HepG2 (cell line): Measurements from ENCODE around the gene SNAP47. TPM values are rescaled to one million over a fixed set of nuclear protein-coding genes. Genes with fewer than 3 reads are reported as not detected.
A peak's percentile ranks its signal among the peaks of the same experiment; 100 is the strongest.

Experiments
- AGO1 ChIP-seq: fragments of 200-400 bp; formaldehyde crosslinking; IDR thresholded peaks from 2 replicates; pipeline ENCODE4 v1.6.1; 2017; ENCODE audit warnings: mild to moderate bottlenecking, low read depth, low read length, moderate library complexity; ENCODE audit not compliant: poor library complexity, severe bottlenecking
- AHR ChIP-seq: IDR thresholded peaks from 2 replicates; pipeline ENCODE4 v1.6.1; 2018; ENCODE audit warnings: missing genetic modification reagents, missing compliant biosample characterization
- ARNTL ChIP-seq: sonication (generic); formaldehyde crosslinking; IDR thresholded peaks from 2 replicates; pipeline ENCODE4 v1.4.0; 2020; ENCODE audit warnings: mild to moderate bottlenecking, missing genetic modification reagents
- ATAD3A ChIP-seq: sonication (generic); formaldehyde crosslinking; IDR thresholded peaks from 2 replicates; pipeline ENCODE4 v1.4.0; 2020; ENCODE audit warnings: missing genetic modification reagents
- CHCHD3 ChIP-seq: sonication (generic); formaldehyde crosslinking; IDR thresholded peaks from 2 replicates; pipeline ENCODE4 v1.8.0; 2022; ENCODE audit warnings: mild to moderate bottlenecking, missing genetic modification reagents, moderate library complexity
- CREB1 ChIP-seq, 2 experiments: fragments of 450-650 bp in 1 of 2; IDR thresholded peaks; 2 replicates each; pipeline ENCODE4 v1.6.1; 2016 to 2017; ENCODE audit warnings: control low read depth in 1 of 2, mild to moderate bottlenecking in 1 of 2, missing compliant biosample characterization in 1 of 2, missing genetic modification characterization in 1 of 2
- NR3C1 ChIP-seq: sonication (generic); formaldehyde crosslinking; IDR thresholded peaks from 2 replicates; pipeline ENCODE4 v1.4.0; 2020; ENCODE audit warnings: missing genetic modification reagents
- NRL ChIP-seq: sonication (generic); formaldehyde crosslinking; IDR thresholded peaks from 2 replicates; pipeline ENCODE4 v1.5.0; 2020; ENCODE audit warnings: missing genetic modification reagents, mild to moderate bottlenecking, moderate library complexity, borderline replicate concordance
- SKI ChIP-seq: fragments of 450-650 bp; IDR thresholded peaks from one replicate; pipeline ENCODE4 v1.6.1; 2018; ENCODE audit warnings: mild to moderate bottlenecking; ENCODE audit not compliant: partially characterized antibody
- SUZ12 ChIP-seq: fragments of 150-350 bp; IDR thresholded peaks from 2 replicates; pipeline ENCODE4 v1.6.1; 2014; ENCODE audit warnings: low read depth, low read length
- TEAD2 ChIP-seq: sonication (generic); formaldehyde crosslinking; IDR thresholded peaks from 2 replicates; pipeline ENCODE4 v1.9.0; 2021; ENCODE audit warnings: missing genetic modification reagents
- ZNF224 ChIP-seq: sonication (generic); formaldehyde crosslinking; IDR thresholded peaks from 2 replicates; pipeline ENCODE4 v1.5.0; 2020; ENCODE audit warnings: mild to moderate bottlenecking, missing genetic modification reagents
- ZNF572 ChIP-seq: sonication (generic); formaldehyde crosslinking; IDR thresholded peaks from 2 replicates; pipeline ENCODE4 v1.5.1; 2020; ENCODE audit warnings: mild to moderate bottlenecking, missing genetic modification reagents
- ZNF644 ChIP-seq: IDR thresholded peaks from 2 replicates; pipeline ENCODE4 v1.6.1; 2016; ENCODE audit warnings: low read depth
- ZNF879 ChIP-seq: sonication (generic); formaldehyde crosslinking; IDR thresholded peaks from 2 replicates; pipeline ENCODE4 v1.8.1; 2023; ENCODE audit warnings: missing genetic modification reagents
- polyA plus RNA-seq, 8 experiments: library from polyadenylated mRNA; depleted of rRNA in 3 of 8; stranded (reverse) in 7 of 8; unstranded in 1 of 8; fragments of >200 nt; fragmentation: Illumina TruSeq in 4 of 8; extraction: Trizol in 4 of 8; gene quantifications; 2 replicates each; pipeline versions ENCODE4 v1.2.1 to v1.2.3, GENCODE V29; 2011 to 2016; ENCODE audit warnings: low read depth in 4 of 8, missing spikeins in 1 of 8, mixed read lengths in 1 of 8; ENCODE audit not compliant: insufficient read depth in 1 of 8
- total RNA-seq, 5 experiments: library from RNA; depleted of rRNA; stranded (reverse); fragments of >200 nt; fragmentation: Illumina TruSeq; extraction: Trizol; gene quantifications; 2 replicates each; pipeline ENCODE4 v1.2.3, GENCODE V29; 2016; ENCODE audit warnings: low read depth in 1 of 5
- TF ChIP-seq, protein P1 (sequence below): sonication (generic); formaldehyde crosslinking; IDR thresholded peaks from 2 replicates; pipeline ENCODE4 v1.5.1; 2020; ENCODE audit warnings: mild to moderate bottlenecking, missing genetic modification reagents, borderline replicate concordance
- TF ChIP-seq, protein P2 (sequence below): sonication (generic); formaldehyde crosslinking; IDR thresholded peaks from 2 replicates; pipeline ENCODE4 v1.4.0; 2020; ENCODE audit warnings: missing genetic modification reagents
- TF ChIP-seq, protein P3 (sequence below): sonication (generic); formaldehyde crosslinking; IDR thresholded peaks from 2 replicates; pipeline ENCODE4 v1.8.1; 2023; ENCODE audit warnings: missing genetic modification reagents, mild to moderate bottlenecking, borderline replicate concordance
- TF ChIP-seq, protein P4 (sequence below): sonication (generic); IDR thresholded peaks from 2 replicates; pipeline ENCODE4 v1.6.1; 2016; ENCODE audit warnings: low read depth, borderline replicate concordance

The SNAP47 gene
- total and polyA plus RNA-seq, 2 of the 13 experiments (the other 11 are each of a cell fraction or from before 2014, with no cell fraction given): 13.6 to 25.1 TPM

DNA sequence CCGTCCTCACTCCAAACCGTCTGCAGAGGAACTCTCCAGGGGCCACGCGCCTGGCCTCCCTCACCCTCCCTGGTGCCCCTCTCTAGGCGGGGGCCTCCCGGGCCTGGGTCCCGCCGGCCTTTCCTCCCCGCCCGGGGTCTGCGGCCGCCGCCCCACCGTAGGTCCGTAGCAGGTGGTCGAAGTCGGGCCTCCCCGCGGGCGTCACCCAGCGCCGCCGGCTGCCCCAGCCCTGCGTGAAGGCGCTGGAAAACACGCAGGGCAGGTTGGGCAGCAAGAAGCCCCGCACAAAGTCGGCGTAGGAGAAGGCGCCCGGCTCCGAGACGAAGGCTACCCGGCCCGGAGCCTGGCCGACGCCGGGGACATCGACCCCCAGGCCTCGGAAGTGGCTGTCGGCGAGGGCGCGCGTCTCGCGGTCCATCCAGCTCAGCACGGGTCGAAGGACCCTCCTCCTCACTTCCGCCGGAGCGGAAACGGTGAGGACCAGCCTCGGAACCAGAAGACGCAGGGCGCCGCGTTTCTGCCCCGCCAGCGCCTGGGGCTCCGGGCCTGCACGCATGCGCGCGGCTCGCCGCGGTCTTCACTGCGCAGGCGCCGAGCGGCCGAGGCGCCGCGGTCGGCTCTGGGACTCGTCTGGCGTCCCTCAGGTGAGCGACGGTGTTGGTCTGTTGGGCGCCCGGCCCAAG is at the start of gene SNAP47, which contains the start of gene JMJD4 (continued):
- TF ChIP-seq ZNF572 (CRISPR knock-in tag) (0 out of 2 replicates have a peak, but pooled peaks have one; percentile 80), NRL (CRISPR knock-in tag) (peak; percentile 63; the same call in 1 of the 2 replicates), AGO1 (peak; percentile 89), SKI (peak; percentile 55), ZNF224 (CRISPR knock-in tag) (peak; percentile 59; the same call in 1 of the 2 replicates), ZNF644 (CRISPR knock-in tag) (0 out of 2 replicates have a peak, but pooled peaks have one; percentile 23), SUZ12 (0 out of 2 replicates have a peak, but pooled peaks have one; percentile 8), ATAD3A (CRISPR knock-in tag) (no peak), NR3C1 (CRISPR knock-in tag) (no peak), ZNF879 (CRISPR knock-in tag) (no peak; the same call in 1 of the 2 replicates), ARNTL (0 out of 2 replicates have a peak, but pooled peaks have one; percentile 65), CHCHD3 (peak; percentile 97), CREB1 (IDR thresholded peaks at IDR 0.05) (peak; percentile 63; the same call in 1 of the 2 replicates), CREB1 (CRISPR knock-in tag; IDR thresholded peaks at IDR 0.05) (no peak), AHR (peak; percentile 89), TEAD2 (no peak)
- TF ChIP-seq, protein P1, sequence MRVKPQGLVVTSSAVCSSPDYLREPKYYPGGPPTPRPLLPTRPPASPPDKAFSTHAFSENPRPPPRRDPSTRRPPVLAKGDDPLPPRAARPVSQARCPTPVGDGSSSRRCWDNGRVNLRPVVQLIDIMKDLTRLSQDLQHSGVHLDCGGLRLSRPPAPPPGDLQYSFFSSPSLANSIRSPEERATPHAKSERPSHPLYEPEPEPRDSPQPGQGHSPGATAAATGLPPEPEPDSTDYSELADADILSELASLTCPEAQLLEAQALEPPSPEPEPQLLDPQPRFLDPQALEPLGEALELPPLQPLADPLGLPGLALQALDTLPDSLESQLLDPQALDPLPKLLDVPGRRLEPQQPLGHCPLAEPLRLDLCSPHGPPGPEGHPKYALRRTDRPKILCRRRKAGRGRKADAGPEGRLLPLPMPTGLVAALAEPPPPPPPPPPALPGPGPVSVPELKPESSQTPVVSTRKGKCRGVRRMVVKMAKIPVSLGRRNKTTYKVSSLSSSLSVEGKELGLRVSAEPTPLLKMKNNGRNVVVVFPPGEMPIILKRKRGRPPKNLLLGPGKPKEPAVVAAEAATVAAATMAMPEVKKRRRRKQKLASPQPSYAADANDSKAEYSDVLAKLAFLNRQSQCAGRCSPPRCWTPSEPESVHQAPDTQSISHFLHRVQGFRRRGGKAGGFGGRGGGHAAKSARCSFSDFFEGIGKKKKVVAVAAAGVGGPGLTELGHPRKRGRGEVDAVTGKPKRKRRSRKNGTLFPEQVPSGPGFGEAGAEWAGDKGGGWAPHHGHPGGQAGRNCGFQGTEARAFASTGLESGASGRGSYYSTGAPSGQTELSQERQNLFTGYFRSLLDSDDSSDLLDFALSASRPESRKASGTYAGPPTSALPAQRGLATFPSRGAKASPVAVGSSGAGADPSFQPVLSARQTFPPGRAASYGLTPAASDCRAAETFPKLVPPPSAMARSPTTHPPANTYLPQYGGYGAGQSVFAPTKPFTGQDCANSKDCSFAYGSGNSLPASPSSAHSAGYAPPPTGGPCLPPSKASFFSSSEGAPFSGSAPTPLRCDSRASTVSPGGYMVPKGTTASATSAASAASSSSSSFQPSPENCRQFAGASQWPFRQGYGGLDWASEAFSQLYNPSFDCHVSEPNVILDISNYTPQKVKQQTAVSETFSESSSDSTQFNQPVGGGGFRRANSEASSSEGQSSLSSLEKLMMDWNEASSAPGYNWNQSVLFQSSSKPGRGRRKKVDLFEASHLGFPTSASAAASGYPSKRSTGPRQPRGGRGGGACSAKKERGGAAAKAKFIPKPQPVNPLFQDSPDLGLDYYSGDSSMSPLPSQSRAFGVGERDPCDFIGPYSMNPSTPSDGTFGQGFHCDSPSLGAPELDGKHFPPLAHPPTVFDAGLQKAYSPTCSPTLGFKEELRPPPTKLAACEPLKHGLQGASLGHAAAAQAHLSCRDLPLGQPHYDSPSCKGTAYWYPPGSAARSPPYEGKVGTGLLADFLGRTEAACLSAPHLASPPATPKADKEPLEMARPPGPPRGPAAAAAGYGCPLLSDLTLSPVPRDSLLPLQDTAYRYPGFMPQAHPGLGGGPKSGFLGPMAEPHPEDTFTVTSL (CRISPR knock-in tag): 0 out of 2 replicates have a peak, but pooled peaks have one; percentile 42
- TF ChIP-seq, protein P2, sequence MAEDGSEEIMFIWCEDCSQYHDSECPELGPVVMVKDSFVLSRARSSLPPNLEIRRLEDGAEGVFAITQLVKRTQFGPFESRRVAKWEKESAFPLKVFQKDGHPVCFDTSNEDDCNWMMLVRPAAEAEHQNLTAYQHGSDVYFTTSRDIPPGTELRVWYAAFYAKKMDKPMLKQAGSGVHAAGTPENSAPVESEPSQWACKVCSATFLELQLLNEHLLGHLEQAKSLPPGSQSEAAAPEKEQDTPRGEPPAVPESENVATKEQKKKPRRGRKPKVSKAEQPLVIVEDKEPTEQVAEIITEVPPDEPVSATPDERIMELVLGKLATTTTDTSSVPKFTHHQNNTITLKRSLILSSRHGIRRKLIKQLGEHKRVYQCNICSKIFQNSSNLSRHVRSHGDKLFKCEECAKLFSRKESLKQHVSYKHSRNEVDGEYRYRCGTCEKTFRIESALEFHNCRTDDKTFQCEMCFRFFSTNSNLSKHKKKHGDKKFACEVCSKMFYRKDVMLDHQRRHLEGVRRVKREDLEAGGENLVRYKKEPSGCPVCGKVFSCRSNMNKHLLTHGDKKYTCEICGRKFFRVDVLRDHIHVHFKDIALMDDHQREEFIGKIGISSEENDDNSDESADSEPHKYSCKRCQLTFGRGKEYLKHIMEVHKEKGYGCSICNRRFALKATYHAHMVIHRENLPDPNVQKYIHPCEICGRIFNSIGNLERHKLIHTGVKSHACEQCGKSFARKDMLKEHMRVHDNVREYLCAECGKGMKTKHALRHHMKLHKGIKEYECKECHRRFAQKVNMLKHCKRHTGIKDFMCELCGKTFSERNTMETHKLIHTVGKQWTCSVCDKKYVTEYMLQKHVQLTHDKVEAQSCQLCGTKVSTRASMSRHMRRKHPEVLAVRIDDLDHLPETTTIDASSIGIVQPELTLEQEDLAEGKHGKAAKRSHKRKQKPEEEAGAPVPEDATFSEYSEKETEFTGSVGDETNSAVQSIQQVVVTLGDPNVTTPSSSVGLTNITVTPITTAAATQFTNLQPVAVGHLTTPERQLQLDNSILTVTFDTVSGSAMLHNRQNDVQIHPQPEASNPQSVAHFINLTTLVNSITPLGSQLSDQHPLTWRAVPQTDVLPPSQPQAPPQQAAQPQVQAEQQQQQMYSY (CRISPR knock-in tag): no peak
- TF ChIP-seq, protein P3, sequence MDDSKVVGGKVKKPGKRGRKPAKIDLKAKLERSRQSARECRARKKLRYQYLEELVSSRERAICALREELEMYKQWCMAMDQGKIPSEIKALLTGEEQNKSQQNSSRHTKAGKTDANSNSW (CRISPR knock-in tag): no peak; the same call in 1 of the 2 replicates
- TF ChIP-seq, protein P4, sequence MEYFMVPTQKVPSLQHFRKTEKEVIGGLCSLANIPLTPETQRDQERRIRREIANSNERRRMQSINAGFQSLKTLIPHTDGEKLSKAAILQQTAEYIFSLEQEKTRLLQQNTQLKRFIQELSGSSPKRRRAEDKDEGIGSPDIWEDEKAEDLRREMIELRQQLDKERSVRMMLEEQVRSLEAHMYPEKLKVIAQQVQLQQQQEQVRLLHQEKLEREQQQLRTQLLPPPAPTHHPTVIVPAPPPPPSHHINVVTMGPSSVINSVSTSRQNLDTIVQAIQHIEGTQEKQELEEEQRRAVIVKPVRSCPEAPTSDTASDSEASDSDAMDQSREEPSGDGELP: peak; percentile 40; the same call in 1 of the 2 replicates
